GM19467 (cell line): ENCODE data around the gene SCGB1C1.
"Not testable (repeated sequence)": the region's sequence is repeated elsewhere in the genome, so short reads cannot be mapped to it uniquely, and the experiment has no call there.

ENCODE experiments used
- ATAC-seq: cut with Tn5 transposase; IDR thresholded peaks from one replicate; pipeline ENCODE4 v1.9.1; 2021; ENCODE audit warnings: mild to moderate bottlenecking, moderate library complexity; ENCODE audit not compliant: unreplicated experiment

Gene SCGB1C1

GRCh38 chr11:236774-237767, 44.2 kb downstream of the SCGB1C1 start, which contains the start of gene PSMD13:
Gene PSMD13, plus strand, starts transcription at chr11:236976. Its CDS starts 74 bp downstream, at chr11:237050.
- peak; percentile 65 for ATAC-seq

GRCh38 chr11:238346-238745, 45.5 kb downstream of the SCGB1C1 start:
- ATAC-seq: not testable (repeated sequence)

GRCh38 chr11:240315-240714, 47.4 kb downstream of the SCGB1C1 start:
- no peak for ATAC-seq

DNA sequence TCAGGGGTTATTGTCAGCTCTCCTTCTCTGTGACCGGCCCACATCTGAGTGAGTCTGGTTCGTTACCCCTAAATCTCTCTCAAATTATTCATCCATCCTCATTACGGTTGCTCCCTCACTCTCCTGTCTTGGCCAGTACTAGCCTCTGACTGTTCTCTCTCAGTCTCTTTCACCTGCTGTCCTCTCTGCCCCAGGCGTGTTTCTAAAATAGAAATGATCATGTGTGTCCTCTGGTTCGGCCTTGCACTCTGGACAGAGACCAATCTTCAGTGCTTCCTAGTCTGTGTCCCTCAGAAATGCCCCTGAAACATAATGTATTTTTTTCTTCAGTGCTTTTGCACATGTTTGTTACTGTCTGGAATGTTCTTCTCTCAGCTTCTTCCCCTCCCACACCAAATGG, 48.8 kb downstream of the SCGB1C1 start:
- no peak for ATAC-seq
